HL-60 (cell line): ENCODE data around the gene CNTNAP4.

Experiments
- DNase-seq, 2 experiments: peaks; one replicate each; pipeline ENCODE4 v3.0.0-alpha.2; 2010 to 2020; ENCODE audit warnings: low read depth in 1 of 2, low spot score in 1 of 2
- H3K27ac ChIP-seq: fragments of 250-450 bp; sonication (Bioruptor Pico); replicated peaks from 2 replicates; pipeline ENCODE4 v1.5.1; 2020; ENCODE audit warnings: mild to moderate bottlenecking, moderate library complexity
- H3K27me3 ChIP-seq: fragments of 250-450 bp; sonication (Bioruptor Pico); 2 replicates; pipeline ENCODE4 v1.5.1; 2021; ENCODE audit warnings: mild to moderate bottlenecking, moderate library complexity; ENCODE audit not compliant: insufficient read depth, poor library complexity, severe bottlenecking
- H3K4me3 ChIP-seq: replicated peaks from 2 replicates; pipeline ENCODE4 v1.5.1; 2011; ENCODE audit warnings: mild to moderate bottlenecking, control low read depth, low read length; ENCODE audit not compliant: insufficient read depth
- CTCF ChIP-seq: IDR thresholded peaks from one replicate; pipeline ENCODE4 v1.5.1; 2011; ENCODE audit warnings: low read length, control low read depth, inconsistent platforms; ENCODE audit not compliant: insufficient read depth
- GABPA ChIP-seq: IDR thresholded peaks from 2 replicates; pipeline ENCODE4 v1.6.1; 2012; ENCODE audit warnings: low read depth
- POLR2AphosphoS5 ChIP-seq: IDR thresholded peaks from 2 replicates; pipeline ENCODE4 v1.6.1; 2012; ENCODE audit warnings: low read depth
- REST ChIP-seq: IDR thresholded peaks from 2 replicates; pipeline ENCODE4 v1.6.1; 2012; ENCODE audit warnings: low read depth; ENCODE audit not compliant: insufficient replicate concordance
- SPI1 ChIP-seq: IDR thresholded peaks from 2 replicates; pipeline ENCODE4 v1.6.1; 2012; ENCODE audit warnings: low read depth, mild to moderate bottlenecking, borderline replicate concordance

The CNTNAP4 gene

GRCh38 chr16:76598498-76598897, 321.3 kb downstream of the CNTNAP4 start:
- Histone ChIP-seq H3K4me3 (no peak overlapping the region), H3K27ac (no peak overlapping the region), H3K27me3 (no peaks in the 10 kb centered on the region)
- TF ChIP-seq GABPA = no peak
- no peak for TF ChIP-seq SPI1
- no peak for TF ChIP-seq REST
- TF ChIP-seq POLR2AphosphoS5 = no peak
- TF ChIP-seq CTCF = no peak
- no peak for DNase-seq

GRCh38 chr16:76607317-76607716, 330.1 kb downstream of the CNTNAP4 start:
- TF ChIP-seq SPI1 (no peak), POLR2AphosphoS5 (no peak), REST (no peak), GABPA (no peak), CTCF (no peak)
- no peak overlapping the region for H3K4me3 ChIP-seq
- H3K27ac ChIP-seq = no peak overlapping the region
- H3K27me3 ChIP-seq = no peaks in the 10 kb centered on the region
- no peak for DNase-seq
